H9 (cell line): Measurements from ENCODE around the gene NRG3. TPM values are rescaled to one million over a fixed set of nuclear protein-coding genes. Genes with fewer than 3 reads are reported as not detected.

Experiments
- DNase-seq: peaks from one replicate; pipeline ENCODE4 v3.0.0-alpha.2; 2017
- H2AFZ ChIP-seq: one replicate; pipeline ENCODE4 v1.6.1; 2013; ENCODE audit warnings: mild to moderate bottlenecking, low read length, control low read depth, moderate library complexity
- H2AK5ac ChIP-seq: 2 replicates; pipeline ENCODE4 v1.6.1; 2013; ENCODE audit warnings: low read length, control low read depth, mixed read lengths; ENCODE audit not compliant: insufficient read length
- H2BK120ac ChIP-seq: one replicate; pipeline ENCODE4 v1.6.1; 2013; ENCODE audit warnings: low read depth, mild to moderate bottlenecking, low read length, control low read depth, inconsistent platforms; ENCODE audit not compliant: poor library complexity, severe bottlenecking
- H2BK12ac ChIP-seq: 2 replicates; pipeline ENCODE4 v1.6.1; 2013; ENCODE audit warnings: low read length, control low read depth, mixed read lengths, low read depth; ENCODE audit not compliant: insufficient read length
- H2BK15ac ChIP-seq: 2 replicates; pipeline ENCODE4 v1.6.1; 2013; ENCODE audit warnings: low read depth, low read length, control low read depth
- H2BK20ac ChIP-seq: one replicate; pipeline ENCODE4 v1.6.1; 2013; ENCODE audit warnings: low read depth, mild to moderate bottlenecking, low read length, control low read depth, inconsistent platforms; ENCODE audit not compliant: poor library complexity, severe bottlenecking
- H2BK5ac ChIP-seq: 2 replicates; pipeline ENCODE4 v1.6.1; 2013; ENCODE audit warnings: low read length, control low read depth, mixed read lengths; ENCODE audit not compliant: insufficient read length
- H3K14ac ChIP-seq: 2 replicates; pipeline ENCODE4 v1.6.1; 2013; ENCODE audit warnings: low read length, control low read depth; ENCODE audit not compliant: insufficient read depth
- H3K18ac ChIP-seq: 2 replicates; pipeline ENCODE4 v1.6.1; 2013; ENCODE audit warnings: low read depth, mild to moderate bottlenecking, mixed read lengths, low read length, control low read depth; ENCODE audit not compliant: insufficient read length
- H3K23ac ChIP-seq: 2 replicates; pipeline ENCODE4 v1.6.1; 2013; ENCODE audit warnings: low read length, control low read depth, mixed read lengths, low read depth; ENCODE audit not compliant: insufficient read length
- H3K23me2 ChIP-seq: 2 replicates; pipeline ENCODE4 v1.6.1; 2013; ENCODE audit warnings: low read depth, mild to moderate bottlenecking, mixed read lengths, low read length, control low read depth; ENCODE audit not compliant: insufficient read length, poor library complexity, severe bottlenecking
- H3K27ac ChIP-seq: 2 replicates; pipeline ENCODE4 v1.5.1; 2013; ENCODE audit warnings: low read length, control low read depth, mixed read lengths, low read depth; ENCODE audit not compliant: insufficient read length
- H3K27me3 ChIP-seq: 2 replicates; pipeline ENCODE4 v1.6.1; 2013; ENCODE audit warnings: low read length, control low read depth, inconsistent platforms; ENCODE audit not compliant: insufficient read depth
- H3K4ac ChIP-seq: 2 replicates; pipeline ENCODE4 v1.6.1; 2013; ENCODE audit warnings: low read depth, mild to moderate bottlenecking, control low read depth, inconsistent platforms, low read length, moderate library complexity
- H3K4me1 ChIP-seq: 2 replicates; pipeline ENCODE4 v1.6.1; 2013; ENCODE audit warnings: low read length, control low read depth, inconsistent platforms; ENCODE audit not compliant: insufficient read depth
- H3K4me2 ChIP-seq: 2 replicates; pipeline ENCODE4 v1.6.1; 2013; ENCODE audit warnings: low read length, control low read depth, mixed read lengths; ENCODE audit not compliant: insufficient read length, insufficient read depth
- H3K56ac ChIP-seq: 2 replicates; pipeline ENCODE4 v1.6.1; 2013; ENCODE audit warnings: low read depth, mild to moderate bottlenecking, mixed read lengths, low read length, control low read depth; ENCODE audit not compliant: insufficient read length
- H3K79me1 ChIP-seq: 2 replicates; pipeline ENCODE4 v1.6.1; 2013; ENCODE audit warnings: low read depth, mild to moderate bottlenecking, moderate library complexity, low read length, control low read depth, inconsistent platforms; ENCODE audit not compliant: insufficient read depth, poor library complexity, severe bottlenecking
- H3K79me2 ChIP-seq: 2 replicates; pipeline ENCODE4 v1.6.1; 2013; ENCODE audit warnings: low read length, control low read depth, inconsistent platforms; ENCODE audit not compliant: insufficient read depth
- H3K9ac ChIP-seq: 2 replicates; pipeline ENCODE4 v1.6.1; 2013; ENCODE audit warnings: low read length, control low read depth, mixed read lengths; ENCODE audit not compliant: insufficient read length; ENCODE audit errors: extremely low read depth
- H3K9me3 ChIP-seq: one replicate; pipeline ENCODE4 v1.6.1; 2013; ENCODE audit warnings: low read depth, low read length, inconsistent platforms; ENCODE audit not compliant: control insufficient read depth
- H3T11ph ChIP-seq: one replicate; pipeline ENCODE4 v1.6.1; 2013; ENCODE audit warnings: mild to moderate bottlenecking, low read length, control low read depth, inconsistent platforms
- H4K20me1 ChIP-seq: one replicate; pipeline ENCODE4 v1.6.1; 2013; ENCODE audit not compliant: control insufficient read depth, insufficient read length, insufficient read depth
- H4K5ac ChIP-seq: 2 replicates; pipeline ENCODE4 v1.6.1; 2013; ENCODE audit warnings: low read depth, mild to moderate bottlenecking, mixed read lengths, low read length, control low read depth; ENCODE audit not compliant: insufficient read length
- H4K8ac ChIP-seq: replicated peaks from 2 replicates; pipeline ENCODE4 v1.6.1; 2013; ENCODE audit warnings: low read length, control low read depth, mixed read lengths, low read depth; ENCODE audit not compliant: insufficient read length
- H4K91ac ChIP-seq: 2 replicates; pipeline ENCODE4 v1.6.1; 2013; ENCODE audit warnings: low read depth, mild to moderate bottlenecking, moderate library complexity, mixed read lengths, low read length, control low read depth; ENCODE audit not compliant: insufficient read length
- H3K27ac Mint-ChIP-seq, 3 experiments: 2 replicates in 2 of 3; 3 replicates in 1 of 3; pipeline ENCODE4 v1.8.0; 2020 to 2021; ENCODE audit warnings: mixed read lengths in 3 of 3, mild to moderate bottlenecking in 1 of 3, moderate library complexity in 1 of 3
- H3K27me3 Mint-ChIP-seq: 2 replicates; pipeline ENCODE4 v1.8.0; 2021; ENCODE audit warnings: low read depth, mild to moderate bottlenecking, moderate library complexity, mixed read lengths
- H3K36me3 Mint-ChIP-seq, 3 experiments: 2 replicates in 2 of 3; 3 replicates in 1 of 3; pipeline ENCODE4 v1.8.0; 2020 to 2021; ENCODE audit warnings: low read depth in 3 of 3, mixed read lengths in 3 of 3; ENCODE audit not compliant: insufficient read depth in 1 of 3
- H3K4me1 Mint-ChIP-seq, 2 experiments: 2 replicates each; pipeline ENCODE4 v1.8.0; 2020; ENCODE audit warnings: mixed read lengths in 2 of 2
- H3K4me3 Mint-ChIP-seq, 2 experiments: 2 replicates in 1 of 2; 3 replicates in 1 of 2; pipeline ENCODE4 v1.8.0; 2020 to 2021; ENCODE audit warnings: mild to moderate bottlenecking in 2 of 2, mixed read lengths in 2 of 2, moderate library complexity in 1 of 2
- H3K9me3 Mint-ChIP-seq, 2 experiments: 2 replicates in 1 of 2; 3 replicates in 1 of 2; pipeline ENCODE4 v1.8.0; 2020; ENCODE audit warnings: mild to moderate bottlenecking in 2 of 2, mixed read lengths in 2 of 2, moderate library complexity in 1 of 2
- CTCF ChIP-seq: fragments of 200-600 bp; sonication (generic); conservative IDR thresholded peaks from 3 replicates; pipeline ENCODE4 v1.8.0; 2021; ENCODE audit warnings: antibody characterized with exemption, mild to moderate bottlenecking
- WGBS: extraction: QIAGEN DNeasy Blood & Tissue Kit; methylation state at CpG from one replicate; pipeline ENCODE4 v1.1.7; 2013; ENCODE audit warnings: missing lambda C conversion rate, low lambda C conversion rate, mixed read lengths; ENCODE audit not compliant: insufficient read length; ENCODE audit errors: extremely low coverage; 5-methylcytosine and 5-hydroxymethylcytosine counted together
- total RNA-seq: library from RNA; stranded (reverse); gene quantifications from 2 replicates; pipeline ENCODE4 v1.2.1, GENCODE V29; 2021

NRG3 gene
- total RNA-seq, 1 experiment from 2014 or later = 1.6 TPM

- Mint-ChIP-seq H3K27ac (no peak overlapping the region), H3K9me3 (no peaks in the 10 kb centered on the region), H3K4me1 (peaks cover 0 to 2% of the 10 kb centered on the region in 2 experiments; a peak in 1 of 4 replicates), H3K4me3 (no peak overlapping the region), H3K27me3 (no peaks in the 10 kb centered on the region), H3K36me3 (no peaks in the 10 kb centered on the region)
- no peak overlapping the region for H3K4me2 ChIP-seq
- no peak overlapping the region for H2BK120ac ChIP-seq
- H3K79me2 ChIP-seq = no peaks in the 10 kb centered on the region
- H3K4me1 ChIP-seq = no peaks in the 10 kb centered on the region
- H2BK12ac ChIP-seq = no peak overlapping the region
- WGBS = no CpG with 5 or more reads among the region's 2 CpGs
- H3K23me2 ChIP-seq = no peaks in the 10 kb centered on the region
- H3K23ac ChIP-seq = no peak overlapping the region
- TF ChIP-seq CTCF = no peak
- no peak overlapping the region for H3K27ac ChIP-seq
- no peak overlapping the region for H2BK20ac ChIP-seq
- H3K9ac ChIP-seq = no peak overlapping the region
- no peak overlapping the region for H2AFZ ChIP-seq
- no peak overlapping the region for H3K4ac ChIP-seq
- no peak overlapping the region for H2BK5ac ChIP-seq
- H3K79me1 ChIP-seq = no peaks in the 10 kb centered on the region
- no peak overlapping the region for H2BK15ac ChIP-seq
- no peak overlapping the region for H4K5ac ChIP-seq
- DNase-seq = no peak
- H3K9me3 ChIP-seq = no peaks in the 10 kb centered on the region
- no peaks in the 10 kb centered on the region for H4K20me1 ChIP-seq
- no peak overlapping the region for H3T11ph ChIP-seq
- no peak overlapping the region for H4K91ac ChIP-seq
- H3K18ac ChIP-seq = no peak overlapping the region
- H3K56ac ChIP-seq = no peak overlapping the region
- no peaks in the 10 kb centered on the region for H3K27me3 ChIP-seq
- no peak overlapping the region for H2AK5ac ChIP-seq
- no peak overlapping the region for H3K14ac ChIP-seq
- no peak overlapping the region for H4K8ac ChIP-seq
Measured at GRCh38 chr10:82685087-82685486, 810.1 kb downstream of the NRG3 start.
